ENCODE data around the gene RGS10.

- TF ChIP-seq CTCF (IDR thresholded peaks at IDR 0.05) (no peak), POLR2A (IDR thresholded peaks at IDR 0.05) (no peak)
These were observed 27.7 kb downstream of the RGS10 start for GRCh38 chr10:119514819-119515218.
